HCT116 (cell line): ENCODE data around the gene LRRC7. TPM values are rescaled to one million over a fixed set of nuclear protein-coding genes. Genes with fewer than 3 reads are reported as not detected.

ENCODE experiments used
- ATAC-seq: fragments of 200-7000 bp; cut with Tn5 transposase; 2 replicates; pipeline ENCODE4 v1.9.1; 2020; ENCODE audit warnings: mild to moderate bottlenecking, moderate library complexity
- BruUV-seq: library from RNA; stranded (reverse); fragments of 400-500 nt; replicated peaks from 2 replicates; lab custom pipeline; 2021; lab: Mats Ljungman, UMichigan
- CTCF ChIA-PET: fragments of 300-600 bp; sonication (Branson Sonifier 250); formaldehyde crosslinking; loops from one replicate; lab custom pipeline; 2021; ENCODE audit warnings: antibody characterized with exemption; lab: Charles Lee
- POLR2A ChIA-PET: fragments of 300-600, 350-600 bp; sonication (Branson Sonifier 250); formaldehyde crosslinking; loops from one replicate; lab custom pipeline; 2021; ENCODE audit warnings: antibody characterized with exemption; lab: Charles Lee
- RAD21 ChIA-PET, 2 experiments: fragments of 300-600 bp; sonication (Branson Sonifier 250); formaldehyde crosslinking; loops; one replicate each; lab custom pipeline; 2023; ENCODE audit warnings: low total read pairs in 2 of 2; ENCODE audit not compliant: uncharacterized antibody in 2 of 2, unreplicated experiment in 2 of 2, low non-redundant PET in 1 of 2; lab: Charles Lee
- DNase-seq: peaks from one replicate; pipeline ENCODE4 v3.0.0-alpha.2; 2010; ENCODE audit warnings: low read depth, low spot score
- H2AFZ ChIP-seq: fragments of 200-600 bp; shearing (Covaris generic), sonication (generic); 2 replicates; pipeline ENCODE4 v1.6.1; 2017; ENCODE audit warnings: low read depth, mixed run types, mixed read lengths, antibody characterized with exemption, low read length; ENCODE audit not compliant: poor library complexity, severe bottlenecking
- H3K27ac ChIP-seq: 2 replicates; pipeline ENCODE4 v1.5.1; 2012; ENCODE audit warnings: low read depth, low read length
- H3K27me3 ChIP-seq: fragments of 200-600 bp; sonication (generic); 2 replicates; pipeline ENCODE4 v1.6.1; 2016; ENCODE audit warnings: mixed run types, low read length, mixed read lengths; ENCODE audit not compliant: insufficient read depth
- H3K36me3 ChIP-seq, 2 experiments: fragments of 200-500 bp in 1 of 2; fragments of 200-600 bp in 1 of 2; sonication (Bioruptor generic) in 1 of 2; sonication (generic) in 1 of 2; 2 replicates each; pipeline versions ENCODE4 v1.5.1 to v1.6.1; 2014 to 2016; ENCODE audit warnings: low read length in 2 of 2, inconsistent platforms in 1 of 2, mixed read lengths in 1 of 2, mixed run types in 1 of 2; ENCODE audit not compliant: insufficient read depth in 2 of 2, control insufficient read depth in 1 of 2
- H3K4me1 ChIP-seq, 2 experiments: fragments of 200-600 bp in 1 of 2; sonication (generic) in 1 of 2; 2 replicates each; pipeline versions ENCODE4 v1.5.1 to v1.6.1; 2012 to 2017; ENCODE audit warnings: low read length in 2 of 2, inconsistent platforms in 1 of 2, mild to moderate bottlenecking in 1 of 2, mixed read lengths in 1 of 2, mixed run types in 1 of 2, moderate library complexity in 1 of 2; ENCODE audit not compliant: insufficient read depth in 2 of 2, control insufficient read depth in 1 of 2
- H3K4me2 ChIP-seq: fragments of 200-600 bp; sonication (generic); 2 replicates; pipeline ENCODE4 v1.6.1; 2017; ENCODE audit warnings: mixed run types, low read length, mixed read lengths
- H3K4me3 ChIP-seq, 2 experiments: fragments of 200-600 bp in 1 of 2; sonication (generic) in 1 of 2; replicated peaks in 1 of 2; 2 replicates each; pipeline ENCODE4 v1.5.1; 2011 to 2016; ENCODE audit warnings: low read length in 2 of 2, control low read depth in 1 of 2, low read depth in 1 of 2, mild to moderate bottlenecking in 1 of 2, mixed read lengths in 1 of 2, mixed run types in 1 of 2
- H3K79me2 ChIP-seq: fragments of 200-600 bp; sonication (generic); 2 replicates; pipeline ENCODE4 v1.6.1; 2017; ENCODE audit warnings: mild to moderate bottlenecking, mixed run types, low read length, moderate library complexity, mixed read lengths; ENCODE audit not compliant: insufficient read depth
- H3K9ac ChIP-seq: fragments of 200-600 bp; sonication (generic); 2 replicates; pipeline ENCODE4 v1.6.1; 2016; ENCODE audit warnings: low read length, mixed read lengths
- H3K9me2 ChIP-seq: fragments of 200-600 bp; sonication (generic), shearing (Covaris generic); 2 replicates; pipeline ENCODE4 v1.6.1; 2017; ENCODE audit warnings: mixed run types, mild to moderate bottlenecking, moderate library complexity; ENCODE audit not compliant: insufficient read depth
- H3K9me3 ChIP-seq, 2 experiments: fragments of 200-500 bp in 1 of 2; fragments of 200-600 bp in 1 of 2; sonication (Bioruptor generic) in 1 of 2; sonication (generic) in 1 of 2; 2 replicates each; pipeline ENCODE4 v1.6.1; 2014 to 2017; ENCODE audit warnings: low read length in 2 of 2, mixed read lengths in 2 of 2, inconsistent platforms in 1 of 2, low read depth in 1 of 2, mild to moderate bottlenecking in 1 of 2, mixed run types in 1 of 2, moderate library complexity in 1 of 2; ENCODE audit not compliant: control insufficient read depth in 1 of 2, insufficient read depth in 1 of 2
- H4K20me1 ChIP-seq: fragments of 200-600 bp; sonication (generic), shearing (Covaris generic); 2 replicates; pipeline ENCODE4 v1.6.1; 2017; ENCODE audit warnings: mixed run types, mild to moderate bottlenecking, moderate library complexity; ENCODE audit not compliant: insufficient read depth
- CTCF ChIP-seq, 3 experiments: fragments of 200-600 bp in 1 of 3; sonication (generic) in 1 of 3; IDR thresholded peaks in 2 of 3; conservative IDR thresholded peaks in 1 of 3; 2 replicates each; pipeline ENCODE4 v1.5.1; 2012 to 2017; ENCODE audit warnings: low read depth in 2 of 3, low read length in 2 of 3, antibody characterized with exemption in 1 of 3, borderline replicate concordance in 1 of 3, control low read depth in 1 of 3, mild to moderate bottlenecking in 1 of 3, mixed read lengths in 1 of 3, mixed run types in 1 of 3, moderate library complexity in 1 of 3; ENCODE audit not compliant: insufficient read depth in 1 of 3
- EGR1 ChIP-seq: IDR thresholded peaks from 2 replicates; pipeline ENCODE4 v1.6.1; 2012; ENCODE audit warnings: low read depth
- EZH2 ChIP-seq: fragments of 200-600 bp; sonication (generic); IDR thresholded peaks from 2 replicates; pipeline ENCODE4 v1.6.1; 2017; ENCODE audit warnings: antibody characterized with exemption, mixed run types
- MAX ChIP-seq: IDR thresholded peaks from 2 replicates; pipeline ENCODE4 v1.6.1; 2012
- SP1 ChIP-seq: IDR thresholded peaks from 2 replicates; pipeline ENCODE4 v1.6.1; 2012; ENCODE audit warnings: low read depth
- SRF ChIP-seq: IDR thresholded peaks from 2 replicates; pipeline ENCODE4 v1.6.1; 2012; ENCODE audit warnings: low read depth
- TCF7L2 ChIP-seq: IDR thresholded peaks from 2 replicates; pipeline ENCODE4 v1.7.0; 2011; ENCODE audit warnings: borderline replicate concordance, inconsistent platforms; ENCODE audit not compliant: insufficient read depth, insufficient read length; ENCODE audit errors: extremely low read depth
- YY1 ChIP-seq: IDR thresholded peaks from 2 replicates; pipeline ENCODE4 v1.6.1; 2011; ENCODE audit warnings: low read length, low read depth, moderate library complexity, mild to moderate bottlenecking; ENCODE audit not compliant: insufficient replicate concordance; ENCODE audit errors: extremely low read depth
- intact Hi-C: fragments of 100-400 bp; cut with micrococcal nuclease; formaldehyde crosslinking; loops from 2 replicates; pipeline ENCODE4 v1.10.0; 2022
- total RNA-seq: library from RNA; stranded (reverse); gene quantifications from one replicate; pipeline ENCODE4 v1.2.1, GENCODE V29; 2021; ENCODE audit not compliant: unreplicated experiment

LRRC7 gene
- total RNA-seq, 1 experiment from 2014 or later = not detected

- no TSS peak for BruUV-seq
- intact Hi-C loops = no loop called here
- H2AFZ ChIP-seq = no peak overlapping the region
Observed at GRCh38 chr1:69611316-69611715, 43.6 kb downstream of the LRRC7 start.

More at GRCh38 chr1:69611316-69611715, 43.6 kb downstream of the LRRC7 start:
- DNase-seq (no peak), ATAC-seq (no peak)
- TF ChIP-seq EGR1 (no peak), CTCF (IDR thresholded peaks at IDR 0.05 in 2 of 3, conservative IDR thresholded peaks at IDR 0.05 in 1 of 3; ENCODE audit: borderline replicate concordance in 1 of 3, insufficient read depth in 1 of 3, low read depth in 2 of 3, low read length in 2 of 3) (no peak), MAX (no peak), EZH2 (no peak), SP1 (no peak), YY1 (no peak), SRF (no peak), TCF7L2 (no peak)
- CTCF ChIA-PET = no interaction called here
- H3K27me3 ChIP-seq = no peaks in the 10 kb centered on the region
- no peaks in the 10 kb centered on the region; the same call in 1 of the 2 replicates for H4K20me1 ChIP-seq
- H3K9me3 ChIP-seq = no peaks in the 10 kb centered on the region
- no peaks in the 10 kb centered on the region for H3K4me1 ChIP-seq
- H3K79me2 ChIP-seq = no peaks in the 10 kb centered on the region
- no peaks in the 10 kb centered on the region for H3K9me2 ChIP-seq
- H3K27ac ChIP-seq = no peak overlapping the region
- RAD21 ChIA-PET = no interaction called here
- POLR2A ChIA-PET = no interaction called here
- no peak overlapping the region for H3K9ac ChIP-seq
- H3K4me2 ChIP-seq = no peak overlapping the region
- no peaks in the 10 kb centered on the region for H3K36me3 ChIP-seq
- no peak overlapping the region for H3K4me3 ChIP-seq
